Stomach smooth muscle (tissue), 2 donors: ENCODE data around the gene MRPS21.
"Not testable (repeated sequence)": the region's sequence is repeated elsewhere in the genome, so short reads cannot be mapped to it uniquely, and the experiment has no call there.

Experiments used
- H3K27ac ChIP-seq: one replicate; pipeline ENCODE4 v1.7.0; 2013; ENCODE audit warnings: mild to moderate bottlenecking, low read length, inconsistent platforms
- H3K27me3 ChIP-seq, 2 donors: one replicate each; pipeline ENCODE4 v1.7.0; 2013; ENCODE audit warnings: low read length in 2 of 2; ENCODE audit not compliant: insufficient read depth in 2 of 2, control insufficient read depth in 1 of 2
- H3K36me3 ChIP-seq, 2 donors: one replicate each; pipeline ENCODE4 v1.7.0; 2013; ENCODE audit warnings: low read length in 2 of 2; ENCODE audit not compliant: control insufficient read depth in 2 of 2, insufficient read depth in 2 of 2
- H3K4me1 ChIP-seq: one replicate; pipeline ENCODE4 v1.7.0; 2013; ENCODE audit warnings: low read length; ENCODE audit not compliant: control insufficient read depth, insufficient read depth
- H3K4me3 ChIP-seq, 2 donors: one replicate each; pipeline ENCODE4 v1.7.0; 2013; ENCODE audit warnings: low read length in 2 of 2
- H3K9ac ChIP-seq, 2 donors: one replicate each; pipeline ENCODE4 v1.7.0; 2013; ENCODE audit warnings: low read length in 2 of 2, mild to moderate bottlenecking in 1 of 2
- H3K9me3 ChIP-seq, 2 donors: one replicate each; pipeline ENCODE4 v1.7.0; 2013; ENCODE audit warnings: low read length in 2 of 2; ENCODE audit not compliant: control insufficient read depth in 2 of 2
- donor health status: healthy.
- donor health status: Pancreatic carcinoma.

MRPS21 gene

GRCh38 chr1:150314691-150315090 is 21.0 kb downstream of the MRPS21 start:
- not testable (repeated sequence) for H3K9ac ChIP-seq, H3K4me3 ChIP-seq, H3K9me3 ChIP-seq, H3K27me3 ChIP-seq, H3K4me1 ChIP-seq, H3K27ac ChIP-seq, H3K36me3 ChIP-seq

- H3K27me3 ChIP-seq, result no peaks in the 10 kb centered on the region
- H3K9me3 ChIP-seq, result no peaks in the 10 kb centered on the region
- H3K9ac ChIP-seq, result no peak overlapping the region
- H3K36me3 ChIP-seq, result peaks cover 9% of the 10 kb centered on the region in 2 donors
- peak overlapping the region; percentile 80 for H3K27ac ChIP-seq
- peaks cover 8% of the 10 kb centered on the region for H3K4me1 ChIP-seq
- H3K4me3 ChIP-seq, result peak overlapping the region; percentile 96 to 99
These were observed 27.0 kb downstream of the MRPS21 start for GRCh38 chr1:150320667-150320978.

DNA sequence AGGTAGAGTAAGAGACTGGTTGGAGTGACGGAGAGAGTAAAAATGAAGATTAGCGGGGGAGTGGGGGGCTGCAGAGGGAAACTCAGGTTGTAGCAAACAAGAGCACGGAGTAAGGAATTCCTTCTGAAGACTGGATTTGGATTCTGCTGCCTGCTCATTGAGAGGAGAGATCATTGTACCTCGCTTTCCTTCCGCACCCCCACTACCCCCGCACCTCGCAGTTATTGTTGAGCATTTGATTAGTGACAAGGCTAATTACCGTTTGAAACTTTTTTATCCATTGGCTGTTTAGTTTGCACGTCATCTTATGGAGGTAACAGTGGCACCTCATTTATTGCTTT is 28.1 kb downstream of the MRPS21 start:
- Histone ChIP-seq H3K4me3 (peak overlapping the region; percentile 96 to 99), H3K9me3 (no peaks in the 10 kb centered on the region), H3K9ac (peak overlapping the region; percentile 92 to 93), H3K27ac (peak overlapping the region; percentile 80), H3K27me3 (no peaks in the 10 kb centered on the region), H3K4me1 (peaks cover 8% of the 10 kb centered on the region), H3K36me3 (peaks cover 13 to 20% of the 10 kb centered on the region in 2 donors)

DNA sequence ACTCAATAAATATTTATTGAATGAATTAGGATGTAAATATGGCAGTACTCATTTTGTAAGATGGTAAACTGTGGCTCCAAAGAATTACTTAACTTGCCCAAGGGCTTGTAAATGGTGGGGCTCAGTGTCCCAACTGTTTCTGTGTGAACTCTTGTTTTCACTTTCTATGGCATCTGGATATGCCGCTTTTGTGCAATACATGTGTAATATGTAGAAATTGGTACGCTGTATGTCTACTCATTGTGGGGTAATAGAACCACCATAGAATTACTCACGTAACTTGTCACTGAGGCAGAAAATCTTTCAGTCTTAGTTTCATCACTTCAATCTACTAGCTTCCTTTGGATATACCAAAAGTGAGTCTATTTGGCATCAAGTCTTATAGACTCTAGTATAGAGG is 28.6 kb downstream of the MRPS21 start:
- Histone ChIP-seq H3K36me3 (peaks cover 15 to 24% of the 10 kb centered on the region in 2 donors), H3K4me3 (peak overlapping the region; percentile 96 to 99), H3K9me3 (no peaks in the 10 kb centered on the region), H3K27ac (no peak overlapping the region), H3K27me3 (no peaks in the 10 kb centered on the region), H3K9ac (peak overlapping the region; percentile 92 to 93), H3K4me1 (peaks cover 8% of the 10 kb centered on the region)

DNA sequence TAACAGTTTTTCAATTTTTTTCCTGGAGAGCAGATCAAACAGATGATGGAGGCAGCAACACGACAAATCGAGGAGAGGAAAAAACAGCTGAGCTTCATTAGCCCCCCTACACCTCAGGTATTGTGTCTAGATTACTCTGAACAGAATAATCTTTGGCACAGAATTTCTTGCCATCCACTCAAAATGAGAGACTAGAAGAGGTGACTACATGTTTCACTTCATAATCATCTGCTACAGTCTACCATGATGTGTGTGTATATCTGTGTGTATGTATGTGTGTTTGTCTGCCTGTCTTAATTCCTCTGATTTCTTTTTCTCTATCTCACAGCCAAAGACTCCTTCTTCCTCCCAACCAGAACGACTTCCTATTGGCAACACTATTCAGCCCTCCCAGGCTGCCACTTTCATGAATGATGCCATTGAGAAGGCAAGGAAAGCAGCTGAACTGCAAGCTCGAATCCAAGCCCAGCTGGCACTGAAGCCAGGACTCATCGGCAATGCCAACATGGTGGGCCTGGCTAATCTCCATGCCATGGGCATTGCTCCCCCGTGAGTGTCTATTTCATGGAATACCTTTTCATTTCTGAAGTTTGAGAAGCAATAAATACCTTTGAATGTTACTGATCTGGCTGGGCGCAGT is 39.1 kb downstream of the MRPS21 start:
- Histone ChIP-seq H3K9ac (no peak overlapping the region), H3K27ac (no peak overlapping the region), H3K36me3 (peaks cover 42 to 53% of the 10 kb centered on the region in 2 donors)

GRCh38 chr1:150346316-150346715 is 52.7 kb downstream of the MRPS21 start:
- no peaks in the 10 kb centered on the region for H3K9me3 ChIP-seq
- no peaks in the 10 kb centered on the region for H3K4me1 ChIP-seq
- no peaks in the 10 kb centered on the region for H3K27me3 ChIP-seq
- no peak overlapping the region for H3K4me3 ChIP-seq
- H3K36me3 ChIP-seq, result peaks cover 21 to 32% of the 10 kb centered on the region in 2 donors
- no peak overlapping the region for H3K27ac ChIP-seq
- H3K9ac ChIP-seq, result no peak overlapping the region

More for the DNA sequence above, 39.1 kb downstream of the MRPS21 start:
- H3K9me3 ChIP-seq, result no peaks in the 10 kb centered on the region
- H3K27me3 ChIP-seq, result no peaks in the 10 kb centered on the region
- H3K4me3 ChIP-seq, result no peak overlapping the region
- H3K4me1 ChIP-seq, result no peaks in the 10 kb centered on the region

DNA sequence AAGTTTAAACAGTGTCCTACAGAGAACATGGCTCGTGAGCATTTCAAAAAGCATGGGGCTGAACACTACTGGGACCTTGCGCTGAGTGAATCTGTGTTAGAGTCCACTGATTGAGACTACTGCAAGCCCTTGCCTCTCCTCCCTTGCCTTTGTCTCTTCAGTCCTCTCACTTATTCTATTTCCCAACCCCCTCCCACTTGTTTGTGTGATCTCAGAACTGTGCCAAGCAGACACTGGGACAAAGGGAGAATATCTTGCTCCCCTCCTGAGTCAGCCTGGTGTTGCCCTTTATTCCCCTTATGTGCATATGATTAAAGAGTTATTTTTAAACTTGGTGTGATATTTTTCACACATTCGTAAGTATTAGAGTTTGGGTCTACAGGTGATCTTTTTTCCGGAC is 59.2 kb downstream of the MRPS21 start:
- Histone ChIP-seq H3K27ac (no peak overlapping the region), H3K27me3 (no peaks in the 10 kb centered on the region), H3K4me1 (no peaks in the 10 kb centered on the region), H3K9ac (no peak overlapping the region), H3K4me3 (no peak overlapping the region), H3K36me3 (peaks cover 7 to 14% of the 10 kb centered on the region in 2 donors), H3K9me3 (no peaks in the 10 kb centered on the region)
